ENCODE results near the gene CXCR2.

The CXCR2 gene

GRCh38 chr2:218137514-218137913 is 11.7 kb downstream of the CXCR2 start:
- DNase-seq: no peak
- no peak overlapping the region for H3K27ac ChIP-seq
- H3K36me3 ChIP-seq: no peaks in the 10 kb centered on the region
- H3K4me3 ChIP-seq (ENCODE audit: low read depth, low read length): no peak overlapping the region
- no peak for TF ChIP-seq CTCF (IDR thresholded peaks at IDR 0.05; ENCODE audit: low read depth, low read length)
- H3K27me3 ChIP-seq (ENCODE audit: insufficient read depth, low read depth, severe bottlenecking): peaks cover 3% of the 10 kb centered on the region
- H3K9me3 ChIP-seq (ENCODE audit: severe bottlenecking): no peaks in the 10 kb centered on the region

- Histone ChIP-seq H3K27ac (no peak overlapping the region), H3K27me3 (ENCODE audit: insufficient read depth, low read depth, severe bottlenecking) (peaks cover 3% of the 10 kb centered on the region), H3K36me3 (no peaks in the 10 kb centered on the region), H3K4me3 (ENCODE audit: low read depth, low read length) (no peak overlapping the region), H3K9me3 (ENCODE audit: severe bottlenecking) (no peaks in the 10 kb centered on the region)
- DNase-seq: no peak
- TF ChIP-seq CTCF (IDR thresholded peaks at IDR 0.05; ENCODE audit: low read depth, low read length): no peak
Observed at GRCh38 chr2:218138047-218138446, 12.2 kb downstream of the CXCR2 start.

GRCh38 chr2:218145124-218145523 is 19.3 kb downstream of the CXCR2 start:
- H3K36me3 ChIP-seq: no peaks in the 10 kb centered on the region
- peaks cover 9% of the 10 kb centered on the region for H3K27me3 ChIP-seq (ENCODE audit: insufficient read depth, low read depth, severe bottlenecking)
- no peak overlapping the region for H3K27ac ChIP-seq
- DNase-seq: no peak
- H3K4me3 ChIP-seq (ENCODE audit: low read depth, low read length): no peak overlapping the region
- no peak for TF ChIP-seq CTCF (IDR thresholded peaks at IDR 0.05; ENCODE audit: low read depth, low read length)
- peaks cover 2% of the 10 kb centered on the region for H3K9me3 ChIP-seq (ENCODE audit: severe bottlenecking)

- H3K36me3 ChIP-seq: no peaks in the 10 kb centered on the region
- no peak overlapping the region for H3K27ac ChIP-seq
- no peak for TF ChIP-seq CTCF (IDR thresholded peaks at IDR 0.05; ENCODE audit: low read depth, low read length)
- no peak for DNase-seq
- peaks cover 2% of the 10 kb centered on the region for H3K9me3 ChIP-seq (ENCODE audit: severe bottlenecking)
- H3K4me3 ChIP-seq (ENCODE audit: low read depth, low read length): no peak overlapping the region
- peaks cover 7% of the 10 kb centered on the region for H3K27me3 ChIP-seq (ENCODE audit: insufficient read depth, low read depth, severe bottlenecking)
Observed at GRCh38 chr2:218146056-218146455, 20.2 kb downstream of the CXCR2 start.

- no peak overlapping the region for H3K27ac ChIP-seq
- DNase-seq: no peak
- no peak overlapping the region for H3K4me3 ChIP-seq (ENCODE audit: low read depth, low read length)
- H3K27me3 ChIP-seq (ENCODE audit: insufficient read depth, low read depth, severe bottlenecking): peaks cover 13% of the 10 kb centered on the region
- H3K9me3 ChIP-seq (ENCODE audit: severe bottlenecking): peaks cover 2% of the 10 kb centered on the region
- no peaks in the 10 kb centered on the region for H3K36me3 ChIP-seq
- TF ChIP-seq CTCF (IDR thresholded peaks at IDR 0.05; ENCODE audit: low read depth, low read length): no peak
Observed at GRCh38 chr2:218149098-218149497, 23.3 kb downstream of the CXCR2 start.

- Histone ChIP-seq H3K27ac (no peak overlapping the region), H3K36me3 (no peaks in the 10 kb centered on the region)
- TF ChIP-seq CTCF (IDR thresholded peaks at IDR 0.05; ENCODE audit: low read depth, low read length): no peak
Observed at GRCh38 chr2:218149848-218150440, 24.1 kb downstream of the CXCR2 start.

More at GRCh38 chr2:218149848-218150440, 24.1 kb downstream of the CXCR2 start:
- Histone ChIP-seq H3K4me3 (ENCODE audit: low read depth, low read length) (no peak overlapping the region), H3K9me3 (ENCODE audit: severe bottlenecking) (no peaks in the 10 kb centered on the region), H3K27me3 (ENCODE audit: insufficient read depth, low read depth, severe bottlenecking) (peaks cover 20% of the 10 kb centered on the region)
- DNase-seq: no peak
